Measurements from ENCODE around the gene PDYN.

PDYN gene

DNA sequence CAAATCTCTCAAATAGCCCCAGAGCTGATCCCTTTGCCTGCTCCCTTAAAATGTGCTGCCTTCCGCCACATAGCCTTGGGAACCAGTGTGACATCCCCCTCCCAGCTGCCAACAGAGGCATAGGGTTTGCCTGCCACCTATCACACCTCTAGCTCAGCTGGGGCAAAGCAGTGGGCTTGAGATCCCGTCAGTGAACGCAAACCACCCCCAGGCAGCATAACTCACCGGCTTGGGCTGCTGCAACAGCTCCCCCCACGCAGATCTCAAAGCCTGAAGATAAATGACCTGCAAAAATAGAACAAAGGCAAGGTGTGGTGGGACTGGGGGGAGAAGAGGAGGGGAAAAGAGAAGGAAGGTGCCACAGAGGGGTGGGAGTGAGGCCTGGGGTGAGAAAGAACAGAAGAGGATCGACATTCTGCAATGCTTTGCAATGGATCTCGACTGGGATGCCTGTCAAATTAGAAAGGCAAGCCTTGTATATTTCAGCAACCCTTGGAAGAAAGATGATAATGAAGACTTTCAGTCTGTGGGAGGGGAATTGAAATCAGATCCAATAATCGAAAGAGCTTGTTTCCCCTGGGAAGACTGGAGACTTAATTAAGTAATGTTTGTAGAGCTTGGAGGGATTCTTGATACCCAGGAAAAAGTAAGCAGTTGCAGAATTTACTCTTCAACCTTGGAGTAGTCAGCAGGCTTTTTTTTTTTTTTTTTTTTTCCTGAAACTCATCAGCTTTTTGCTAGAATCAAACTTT is 1.3 kb downstream of the PDYN start:
- no peak for DNase-seq

DNA sequence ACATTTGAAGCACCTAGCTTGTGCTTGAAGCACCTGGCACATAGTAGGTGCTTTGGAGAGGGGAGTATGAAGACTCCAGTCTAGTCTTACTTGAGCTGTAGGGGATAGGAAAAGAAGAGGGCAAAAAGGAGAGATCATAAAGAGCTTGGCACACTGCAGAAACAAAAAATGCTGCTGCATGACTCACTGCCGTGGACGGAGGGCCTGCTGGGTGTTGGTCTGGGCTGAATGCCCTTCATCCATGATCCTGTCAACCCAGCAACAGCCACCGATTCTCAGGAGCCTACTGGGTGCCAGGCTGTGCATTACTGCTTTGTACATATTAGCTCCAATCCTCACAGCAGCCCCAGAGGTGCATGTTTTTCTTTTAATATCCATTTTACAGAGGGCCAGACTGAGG is 6.0 kb downstream of the PDYN start:
- DNase-seq, result no peak

DNA sequence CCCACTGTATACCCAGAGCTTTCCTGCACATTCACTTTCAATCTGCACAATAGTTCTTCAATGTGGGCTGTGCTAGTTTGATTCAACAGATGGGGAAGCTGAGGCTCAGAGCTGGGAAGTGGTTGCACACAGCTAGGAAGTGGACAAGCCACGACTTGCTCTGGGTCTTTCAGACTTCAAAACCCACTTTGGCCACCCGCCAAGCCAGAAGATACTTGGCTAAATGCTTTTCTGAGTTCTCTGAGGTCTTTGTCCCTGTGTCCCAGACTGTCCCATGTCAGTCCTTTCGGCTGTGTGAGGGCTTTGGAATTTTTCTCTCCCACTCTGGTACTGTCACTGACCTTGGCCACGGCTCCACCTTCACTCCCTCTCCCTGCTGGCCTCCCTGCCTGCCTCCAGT is 10.6 kb downstream of the PDYN start:
- no peak for DNase-seq

DNA sequence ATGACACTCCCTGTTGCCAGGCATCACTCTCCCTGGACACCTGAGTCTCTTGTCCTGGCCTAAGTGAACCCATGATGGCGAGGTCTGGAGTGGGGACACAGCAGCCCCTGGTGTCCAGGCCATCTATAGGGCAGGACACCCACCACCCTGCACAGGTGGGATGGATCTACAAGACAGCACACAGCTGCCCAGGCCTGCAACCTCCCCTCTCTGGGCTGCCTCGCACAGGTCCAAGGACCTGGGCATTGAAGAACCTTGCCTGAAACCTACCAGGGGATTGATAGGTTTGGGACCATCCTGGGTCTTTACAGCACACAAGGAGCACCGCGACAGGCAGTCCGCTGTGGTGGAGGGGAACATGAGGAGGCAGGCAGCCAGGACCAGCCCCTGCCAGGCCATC is 11.2 kb downstream of the PDYN start:
- DNase-seq, result no peak

DNA sequence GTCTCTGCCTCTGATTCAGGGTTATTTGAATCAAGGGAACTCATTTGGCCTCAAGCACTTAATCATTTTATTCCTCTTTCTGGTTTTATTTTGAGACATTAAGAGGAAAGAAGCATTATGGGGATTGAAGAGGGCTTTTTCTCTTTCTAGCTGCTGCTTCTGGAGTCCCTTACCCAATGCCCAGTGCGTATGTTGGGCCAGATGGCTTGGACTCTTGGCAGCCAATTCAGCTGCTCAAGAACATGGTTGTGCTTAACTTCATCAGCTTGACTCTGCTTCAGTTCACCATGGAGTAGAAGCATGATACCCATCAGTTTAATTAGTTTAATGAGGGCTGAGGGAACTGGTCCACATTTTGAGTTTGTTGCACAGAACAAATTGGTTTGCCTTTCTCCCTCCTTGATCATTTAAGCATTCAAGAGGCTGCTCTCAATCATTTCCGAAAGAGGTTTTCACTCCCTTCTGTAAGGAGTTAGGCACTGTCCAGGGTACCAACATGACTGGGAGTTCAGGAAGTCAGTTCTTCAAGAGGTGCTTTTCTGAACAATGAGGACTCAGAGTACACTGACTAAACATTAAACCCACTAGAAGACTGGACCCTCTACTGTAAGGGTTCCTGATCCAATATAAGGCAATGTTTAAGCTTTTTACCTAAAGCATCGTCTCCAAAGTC is 14.6 kb downstream of the PDYN start:
- no peak for DNase-seq

DNA sequence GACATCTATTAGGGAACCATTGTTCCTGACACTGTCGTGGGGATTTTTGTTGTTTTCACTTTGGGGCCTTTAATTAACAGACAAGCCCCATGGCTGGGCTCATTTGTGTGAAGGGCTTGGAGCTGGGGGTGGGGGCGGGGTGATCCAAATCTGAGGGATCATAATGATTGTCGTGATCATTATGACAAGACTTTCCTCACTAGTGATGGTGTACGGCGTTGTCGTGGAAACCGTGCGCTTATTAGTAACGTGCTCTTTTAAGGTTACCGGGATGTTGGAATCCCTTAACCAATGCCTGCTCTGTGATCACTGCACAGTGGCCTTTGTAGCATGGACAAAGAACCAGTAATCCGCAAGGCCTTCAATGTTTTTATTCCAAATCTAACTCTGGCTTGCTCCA is 18.6 kb downstream of the PDYN start:
- DNase-seq, result no peak

DNA sequence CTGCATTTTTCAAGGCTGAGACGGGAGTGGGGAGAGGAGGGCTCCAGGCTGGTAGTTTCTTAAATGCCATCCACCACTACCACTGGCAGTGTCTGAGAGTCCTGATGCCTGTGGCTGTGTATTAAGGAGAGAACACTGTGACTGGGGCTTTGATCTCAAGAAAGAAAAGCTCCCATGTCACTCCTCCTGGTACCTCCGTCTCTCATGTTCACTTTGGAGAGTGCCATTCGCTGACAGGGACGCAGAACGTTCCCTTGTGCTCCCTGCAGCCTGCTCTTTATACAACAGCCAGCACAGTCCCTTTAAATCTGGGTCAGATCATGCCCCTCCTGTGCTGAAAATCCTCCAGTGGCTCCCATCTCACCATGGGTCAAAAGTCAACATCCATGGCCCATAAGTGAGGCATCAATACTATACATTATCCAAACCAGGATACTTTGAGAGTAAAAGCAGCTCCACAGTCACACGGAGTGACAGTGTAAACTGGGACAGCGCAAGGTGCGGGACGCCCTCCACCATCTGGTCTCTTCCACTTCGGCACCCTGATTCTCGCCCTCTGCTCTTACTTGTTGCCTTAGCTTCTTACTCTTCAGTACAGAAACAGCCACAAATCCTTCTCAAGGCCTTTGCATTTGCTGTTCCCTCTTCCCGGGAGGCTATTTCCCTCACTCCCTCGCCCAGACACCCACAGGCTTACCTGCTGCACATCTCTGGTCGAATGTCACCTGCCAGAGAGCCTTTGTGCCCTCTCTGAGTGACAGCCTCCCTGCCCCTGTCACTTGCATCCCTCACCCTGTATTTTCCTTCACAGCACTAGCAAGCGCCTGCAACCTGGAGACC is 20.0 kb downstream of the PDYN start:
- no peak for DNase-seq

DNA sequence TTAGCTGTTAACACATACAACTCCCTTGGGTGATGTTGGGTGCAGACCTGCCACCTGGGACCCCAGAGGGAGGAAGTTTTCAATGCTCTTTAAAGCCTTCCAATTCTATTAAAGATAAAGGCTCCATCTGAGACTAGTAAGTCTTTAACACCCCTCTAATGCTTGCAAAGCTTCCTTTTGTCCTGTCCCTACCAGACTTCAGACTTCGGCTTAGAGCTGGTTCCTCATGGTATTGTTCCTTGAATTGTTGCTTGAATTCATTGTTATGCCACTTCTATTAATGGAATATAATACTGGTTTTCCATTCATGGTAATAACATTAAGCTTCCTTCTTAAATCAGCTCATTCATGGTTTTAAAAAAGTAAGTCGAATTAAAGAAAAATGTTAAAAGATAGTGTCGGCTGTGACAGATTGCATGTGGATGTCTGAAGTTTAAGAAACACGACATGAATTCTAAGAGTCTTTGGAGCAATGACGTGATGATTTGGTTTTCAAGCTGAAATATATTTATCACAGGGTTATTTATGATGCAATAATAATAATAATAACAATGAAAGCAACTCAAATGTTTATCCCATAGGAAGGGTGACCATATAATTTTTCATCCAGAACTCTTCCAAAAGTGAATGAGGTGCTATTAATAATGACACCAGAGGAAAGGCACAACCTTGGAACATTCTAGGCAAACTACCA is 21.8 kb downstream of the PDYN start:
- DNase-seq, result no peak

DNA sequence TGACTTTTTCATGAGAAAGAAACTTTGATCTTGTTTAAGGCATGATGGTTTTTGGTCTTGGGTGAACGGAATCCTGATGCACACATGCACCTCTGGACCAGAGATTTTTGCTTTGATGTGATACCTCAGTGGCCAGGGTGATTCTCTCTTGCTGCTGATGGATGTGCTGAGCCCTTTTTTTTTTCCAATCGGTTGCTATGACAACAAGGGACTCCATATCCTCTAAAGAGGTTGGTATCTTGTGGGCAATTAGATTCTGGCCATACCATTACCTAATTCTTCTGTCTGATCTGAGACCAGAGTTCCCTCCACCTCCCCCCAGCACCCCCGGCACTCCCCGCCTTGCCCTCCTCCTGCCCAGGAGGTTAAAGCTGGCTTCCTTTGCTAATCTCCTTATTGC is 24.9 kb downstream of the PDYN start:
- DNase-seq, result no peak

DNA sequence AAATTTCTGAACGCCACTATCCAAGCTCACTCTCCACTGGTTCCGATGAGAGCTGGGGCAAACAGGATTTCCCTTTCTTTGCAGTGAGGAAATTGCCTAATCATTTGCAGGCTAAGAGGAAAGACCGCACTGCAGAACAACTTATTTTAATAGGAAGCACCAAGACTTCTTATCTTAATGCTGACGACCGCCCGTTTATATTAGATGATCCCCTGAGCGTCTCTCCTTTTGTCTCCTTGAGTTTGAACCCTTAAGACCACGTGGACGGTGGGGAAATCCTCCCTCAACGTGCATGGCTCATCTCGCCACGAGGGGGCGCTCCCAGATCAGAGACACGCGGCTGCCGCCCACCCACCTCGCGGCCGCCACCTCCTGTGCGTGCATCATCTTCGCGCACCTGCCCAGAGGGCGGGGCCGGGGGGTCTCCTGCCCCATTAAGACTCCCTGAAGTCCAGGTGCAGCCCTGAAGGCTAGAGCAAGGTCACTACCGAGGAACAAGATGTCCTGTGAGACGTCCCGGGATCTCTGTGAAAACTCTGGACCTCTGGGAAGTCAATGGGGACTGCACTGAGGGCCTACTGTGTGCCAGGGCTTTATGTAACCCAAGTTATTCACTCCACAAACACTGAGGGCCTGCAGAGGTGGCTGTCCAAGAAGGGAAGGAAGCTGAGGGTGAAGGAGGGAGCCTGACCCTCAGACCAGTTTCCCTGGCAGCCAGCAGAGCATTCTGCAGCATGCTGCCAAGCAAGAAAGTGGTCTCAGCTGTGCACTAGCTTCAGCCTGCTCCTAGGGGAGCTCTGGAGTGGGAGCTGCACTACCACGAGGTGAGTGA is 28.1 kb downstream of the PDYN start:
- DNase-seq, result peak; percentile 93

DNA sequence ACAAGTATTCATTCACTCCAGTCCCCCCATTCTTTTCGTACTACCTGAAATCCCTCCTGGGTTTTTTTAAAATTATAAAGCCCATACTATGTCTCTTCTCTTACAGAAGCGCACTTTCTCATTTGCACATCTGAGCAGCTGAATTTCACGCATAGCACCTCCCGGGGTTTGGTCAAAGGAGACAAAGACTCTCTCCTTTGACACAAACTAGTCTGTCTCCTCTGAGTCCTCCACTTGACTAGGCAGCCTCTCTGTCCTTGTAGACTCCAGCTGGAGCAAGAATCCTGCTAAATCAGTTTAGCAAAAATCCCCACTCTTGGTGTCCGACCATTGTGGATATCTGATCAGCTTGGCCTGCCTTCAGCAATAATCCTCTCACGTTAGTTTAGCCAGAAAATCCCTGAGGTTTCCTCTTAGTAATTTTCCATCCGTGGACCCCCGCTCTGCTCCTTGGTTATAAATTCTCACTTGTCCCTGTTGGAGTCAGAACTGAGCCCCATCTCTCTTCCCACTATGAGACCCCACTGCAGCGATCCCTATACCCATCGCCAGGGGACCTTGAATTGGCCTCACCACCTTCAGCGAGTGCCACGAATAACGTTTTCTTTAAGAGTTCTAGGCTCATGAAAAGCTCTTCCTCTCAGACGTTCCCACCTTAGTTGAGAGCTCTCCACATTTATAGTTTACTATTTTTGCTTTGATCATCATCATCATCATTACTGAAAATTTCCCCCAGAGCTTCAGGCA is 29.0 kb downstream of the PDYN start:
- DNase-seq, result no peak

DNA sequence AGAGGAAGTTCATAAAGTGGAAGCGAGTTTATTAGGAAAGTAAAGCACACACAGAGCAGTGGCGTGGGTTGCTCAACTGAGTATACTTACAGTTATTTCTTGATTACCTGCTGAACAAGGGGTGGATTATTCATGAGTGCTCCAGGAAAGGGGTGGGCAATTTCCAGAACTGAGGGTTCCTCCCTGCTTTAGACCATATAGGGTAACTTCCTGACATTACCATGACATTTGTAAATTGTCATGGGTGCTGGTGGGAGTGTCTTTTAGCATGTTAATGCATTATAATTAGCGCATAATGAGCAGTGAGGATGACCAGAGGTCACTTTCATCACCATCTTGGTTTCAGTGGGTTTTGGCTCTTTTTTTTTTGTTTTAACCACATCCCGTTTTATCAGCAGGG is 29.8 kb downstream of the PDYN start:
- no peak for DNase-seq

DNA sequence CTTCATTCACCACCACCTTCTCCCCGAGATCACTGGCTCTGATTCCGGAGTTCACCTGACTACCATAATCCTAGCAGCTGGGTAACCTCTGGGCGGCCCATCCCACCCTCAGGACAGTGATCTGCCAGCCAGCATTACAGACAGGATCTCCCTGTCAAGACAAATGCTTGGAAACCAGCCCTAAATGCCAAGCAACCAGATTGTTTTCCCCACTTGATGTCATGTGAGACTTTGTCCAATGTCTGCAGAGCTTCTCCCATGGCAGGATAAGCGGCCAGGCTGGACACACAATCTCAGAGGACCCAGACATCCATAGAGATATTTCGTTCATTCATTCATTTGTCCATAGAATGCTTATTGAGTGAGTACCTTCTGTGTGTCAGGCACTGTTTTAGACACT is 32.5 kb downstream of the PDYN start:
- DNase-seq, result no peak

DNA sequence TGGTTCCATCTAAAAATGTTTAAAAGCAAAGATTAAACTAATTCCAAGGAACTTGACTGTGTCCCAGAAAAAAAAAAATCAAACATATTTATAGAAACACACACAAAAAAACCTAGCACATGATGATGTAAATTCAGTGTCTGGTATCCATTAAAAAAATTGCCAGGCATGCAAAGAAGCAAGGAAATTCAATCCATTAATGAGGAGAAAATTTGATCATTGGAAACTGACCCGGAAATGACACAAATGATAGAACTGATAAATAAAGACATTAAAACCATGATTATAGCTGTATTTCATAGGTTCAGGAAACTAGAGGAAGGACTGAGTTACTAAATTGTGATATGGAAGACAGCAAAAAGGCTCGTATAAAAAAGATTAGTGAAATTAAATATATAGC is 34.7 kb downstream of the PDYN start:
- no peak for DNase-seq

DNA sequence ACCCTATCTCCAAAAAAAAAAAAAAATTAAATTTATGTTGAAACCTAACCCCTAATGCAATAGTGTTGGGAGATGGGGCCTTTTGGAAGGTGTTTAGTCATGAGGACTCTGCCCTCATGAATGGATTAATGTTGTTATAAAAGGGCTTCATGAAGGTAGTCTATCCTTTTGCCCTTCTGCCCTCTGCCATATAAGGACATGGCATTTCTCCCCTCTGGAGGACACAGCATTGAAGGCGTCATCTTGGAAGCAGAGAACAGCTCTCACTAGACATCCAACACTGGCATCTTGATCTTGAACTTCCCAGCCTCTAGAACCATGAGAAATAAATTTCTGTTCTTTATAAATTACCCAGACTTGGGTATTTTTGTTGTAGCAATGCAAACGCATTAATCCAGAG is 35.4 kb downstream of the PDYN start:
- no peak for DNase-seq

DNA sequence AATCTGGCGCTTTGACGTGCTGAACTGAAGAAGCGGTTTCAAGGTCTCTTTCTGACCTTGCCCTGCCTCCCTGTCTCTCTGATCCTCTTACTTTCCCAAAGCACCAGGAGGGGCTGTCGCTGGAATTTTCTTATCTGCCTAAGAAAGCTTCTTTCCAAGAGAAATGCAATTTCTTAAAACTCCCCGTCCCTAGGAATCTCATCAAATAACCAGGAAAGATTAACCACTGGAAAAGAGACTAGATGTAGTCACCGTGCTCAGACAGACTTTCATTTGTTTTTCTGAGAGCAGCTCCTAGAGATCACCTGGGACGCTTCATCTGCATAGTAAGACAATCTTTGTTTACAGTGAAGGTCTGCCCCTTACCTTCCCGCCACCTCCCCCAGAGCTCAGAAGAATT is 38.6 kb downstream of the PDYN start:
- DNase-seq, result no peak

DNA sequence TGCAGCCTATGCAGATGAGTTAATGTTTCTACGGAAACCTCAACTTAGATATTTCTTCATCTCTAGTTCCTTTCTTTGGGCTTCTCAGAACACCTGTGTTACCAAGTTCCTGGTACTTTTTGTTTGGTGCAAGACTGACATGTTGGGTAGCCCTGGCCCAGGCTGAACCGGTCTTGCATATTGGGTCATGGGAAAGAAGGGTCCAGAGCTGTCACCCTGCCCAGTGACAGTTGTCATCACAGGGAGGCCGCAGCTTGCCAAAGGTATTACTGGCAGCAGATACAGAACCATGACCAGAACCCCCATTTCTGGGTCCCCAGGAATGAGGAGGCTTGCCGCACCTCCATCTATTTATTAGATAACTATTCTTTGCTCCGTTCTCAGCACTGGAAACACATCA is 40.2 kb downstream of the PDYN start:
- no peak for DNase-seq

DNA sequence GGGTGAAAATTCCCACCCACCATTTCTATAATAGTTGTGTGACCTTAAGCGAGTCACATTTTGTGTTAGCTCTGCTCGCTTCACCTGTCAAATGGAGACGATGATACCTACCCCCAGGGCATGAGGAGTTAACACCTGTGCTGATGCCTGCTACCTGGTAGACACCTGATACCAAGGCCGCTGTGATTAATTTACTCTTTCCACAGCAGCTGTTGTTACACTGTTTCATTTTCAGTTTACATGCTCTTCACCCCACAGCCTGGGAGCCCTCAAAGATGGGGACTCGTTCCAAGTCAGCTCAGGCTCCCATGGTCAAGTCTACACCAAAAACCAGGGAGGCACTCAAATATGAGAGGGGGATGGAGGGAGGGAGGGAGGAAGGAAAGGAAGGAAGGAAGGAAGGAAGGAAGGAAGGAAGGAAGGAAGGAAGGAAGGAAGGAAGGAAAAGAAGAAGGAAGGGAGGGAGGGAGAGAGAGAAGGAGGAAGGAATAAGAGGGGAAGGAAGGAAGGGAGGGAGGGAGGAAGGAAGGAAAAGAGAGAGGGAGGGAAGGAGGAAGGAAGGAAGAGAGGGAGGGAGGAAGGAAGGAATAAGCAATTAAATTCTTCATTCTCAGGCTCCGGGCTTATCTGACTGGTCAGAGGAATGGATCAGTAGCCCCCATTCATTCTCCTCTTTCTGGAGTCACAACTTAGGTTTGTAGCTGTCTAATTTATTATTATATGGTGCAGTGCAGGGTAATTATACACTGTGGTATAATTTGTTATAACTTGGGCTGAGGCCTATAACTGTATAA is 40.9 kb downstream of the PDYN start:
- DNase-seq, result no peak

DNA sequence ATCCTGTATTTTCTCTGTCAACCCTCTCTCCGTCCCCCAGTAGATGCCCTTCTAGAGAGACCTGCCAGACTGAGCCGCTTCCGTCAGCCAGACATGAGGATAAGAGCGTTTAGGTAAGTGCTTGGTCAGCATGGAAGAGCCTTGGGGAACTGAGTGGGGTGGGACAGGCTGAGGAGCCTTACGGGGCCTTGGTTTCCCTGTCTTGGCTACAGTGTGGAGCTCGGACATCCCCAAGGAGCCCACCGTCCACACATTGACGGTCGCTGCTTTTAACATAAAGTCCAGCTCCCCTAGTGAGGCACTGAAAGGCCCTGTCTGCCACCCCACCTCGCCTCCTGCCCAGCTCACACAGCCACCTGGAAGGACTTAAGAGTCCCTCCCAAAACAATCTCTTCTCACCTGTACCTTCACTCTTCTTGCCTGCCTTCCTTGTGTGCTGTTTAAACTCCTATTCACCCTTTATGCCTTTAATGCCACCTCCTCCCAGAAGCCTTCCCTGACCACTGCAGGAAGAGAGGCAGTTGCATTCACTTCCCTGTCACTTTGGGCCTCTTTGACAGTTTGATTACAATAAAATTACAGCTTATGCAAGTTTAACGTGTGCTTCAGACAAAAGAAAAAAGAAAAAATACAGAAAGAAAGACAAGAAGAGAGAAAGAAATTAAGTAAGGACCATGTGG is 42.3 kb downstream of the PDYN start:
- DNase-seq, result no peak

DNA sequence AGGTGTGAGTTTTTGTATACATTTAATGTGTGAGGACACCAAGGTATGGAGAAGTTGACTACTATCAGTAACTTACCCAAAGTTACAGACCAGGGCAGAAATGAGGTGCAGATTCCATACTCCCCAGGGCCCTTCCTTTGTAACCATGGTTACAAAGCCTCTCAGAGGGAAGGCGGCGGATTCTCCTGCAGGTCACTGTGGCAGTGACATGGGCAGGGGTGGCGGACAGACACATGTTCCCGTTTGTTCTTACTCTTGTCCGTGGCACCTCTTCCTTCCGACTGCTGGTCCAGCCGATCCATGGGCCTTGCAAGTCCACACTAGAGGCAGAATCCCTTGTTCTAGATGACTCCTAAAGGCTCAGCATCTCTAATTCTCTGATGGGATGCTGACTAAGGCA is 43.0 kb downstream of the PDYN start:
- DNase-seq, result no peak
